GM20431 (cell line): ENCODE measurements around the gene SYF2.
"Not testable (repeated sequence)": the region's sequence is repeated elsewhere in the genome, so short reads cannot be mapped to it uniquely, and the experiment has no call there.

Experiments used
- in situ Hi-C: fragments of 300-500 bp; cut with MseI, MboI; formaldehyde crosslinking; loops from one replicate; pipeline ENCODE4 v1.15.0; 2020; ENCODE audit warnings: low sequenced_read_pairs; ENCODE audit not compliant: unreplicated experiment

The SYF2 gene

GRCh38 chr1:25247024-25247828, 14.9 kb upstream of the SYF2 start, which contains the start of gene RSRP1:
RSRP1 (minus strand) TSS chr1:25247454; CDS start chr1:25246963, 491 bp downstream.
- in situ Hi-C loops: no loop called here

DNA sequence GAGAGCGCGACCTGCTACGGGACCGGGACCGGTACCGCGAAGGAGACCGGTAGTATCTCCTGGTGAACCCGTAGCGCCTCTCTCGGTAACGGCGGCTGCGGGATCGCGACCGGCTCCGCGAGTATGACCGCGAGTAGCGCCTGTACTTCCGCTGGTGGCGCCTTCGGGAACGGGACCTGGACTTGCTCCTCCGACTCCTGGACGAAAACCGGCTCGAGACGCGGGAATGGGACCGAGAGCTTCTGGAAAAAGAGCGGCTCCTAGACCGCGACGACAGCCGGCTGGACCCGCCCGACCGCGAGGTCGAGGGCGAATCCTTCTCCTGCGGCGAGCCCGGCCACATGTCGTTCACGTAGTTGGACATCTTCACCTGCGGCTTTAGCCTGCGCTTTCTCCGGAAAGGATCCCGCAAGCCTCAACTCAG, 14.3 kb upstream of the SYF2 start:
- in situ Hi-C loops: no loop called here

GRCh38 chr1:25245809-25246599, 13.7 kb upstream of the SYF2 start:
- in situ Hi-C loops: no loop called here

- in situ Hi-C loops: no loop called here
Measured at GRCh38 chr1:25245393-25245792, 13.1 kb upstream of the SYF2 start.

DNA sequence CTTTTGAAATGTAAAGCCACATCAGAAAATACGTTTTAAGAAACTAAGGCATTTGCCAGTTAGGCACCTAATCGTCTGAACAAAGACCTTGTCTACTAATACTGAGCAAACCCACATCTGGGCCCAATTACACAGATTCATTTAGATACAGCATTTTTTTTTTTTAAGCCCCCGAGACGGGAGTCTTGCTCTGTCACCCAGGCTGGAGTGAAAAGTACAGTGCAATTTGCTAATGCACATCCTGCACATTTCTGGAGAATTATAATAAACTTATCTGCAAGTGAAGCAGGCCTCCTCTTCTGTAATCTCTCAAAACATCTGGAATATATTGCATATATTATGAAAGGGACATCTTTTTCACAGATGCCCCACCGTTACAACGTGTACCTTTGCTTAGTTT, 11.6 kb upstream of the SYF2 start:
- in situ Hi-C loops: no loop called here

- in situ Hi-C loops: no loop called here
Measured at GRCh38 chr1:25239681-25240541, 7.6 kb upstream of the SYF2 start.

- in situ Hi-C loops: no loop called here
Measured at GRCh38 chr1:25238046-25238445, 5.7 kb upstream of the SYF2 start.

GRCh38 chr1:25236261-25236660, 4.0 kb upstream of the SYF2 start:
- in situ Hi-C loops: not testable (repeated sequence)

GRCh38 chr1:25235411-25235810, 3.1 kb upstream of the SYF2 start:
- in situ Hi-C loops: not testable (repeated sequence)

- in situ Hi-C loops: no loop called here
Measured at GRCh38 chr1:25232866-25233784, 823 bp upstream of the SYF2 start.

- in situ Hi-C loops: loop anchor here (25.0 kb wide), 2 partner anchors 361 to 536 kb away; no protein-coding TSS in a partner anchor
Measured at GRCh38 chr1:25223471-25223870, 8.8 kb downstream of the SYF2 start.

- in situ Hi-C loops: loop anchor here (25.0 kb wide), 2 partner anchors 360 to 535 kb away; no protein-coding TSS in a partner anchor
Measured at GRCh38 chr1:25222606-25223005, 9.7 kb downstream of the SYF2 start.

- in situ Hi-C loops: loop anchor here (25.0 kb wide), 2 partner anchors 358 to 533 kb away; no protein-coding TSS in a partner anchor
Measured at GRCh38 chr1:25220666-25221065, 11.6 kb downstream of the SYF2 start.

- in situ Hi-C loops: loop anchor here (25.0 kb wide), 2 partner anchors 357 to 532 kb away; no protein-coding TSS in a partner anchor
Measured at GRCh38 chr1:25219661-25220251, 12.5 kb downstream of the SYF2 start.

GRCh38 chr1:25217598-25218232, 14.6 kb downstream of the SYF2 start:
- in situ Hi-C loops: loop anchor here (25.0 kb wide), 2 partner anchors 355 to 530 kb away; no protein-coding TSS in a partner anchor

GRCh38 chr1:25217015-25217414, 15.3 kb downstream of the SYF2 start:
- in situ Hi-C loops: loop anchor here (25.0 kb wide), 2 partner anchors 355 to 530 kb away; no protein-coding TSS in a partner anchor

DNA sequence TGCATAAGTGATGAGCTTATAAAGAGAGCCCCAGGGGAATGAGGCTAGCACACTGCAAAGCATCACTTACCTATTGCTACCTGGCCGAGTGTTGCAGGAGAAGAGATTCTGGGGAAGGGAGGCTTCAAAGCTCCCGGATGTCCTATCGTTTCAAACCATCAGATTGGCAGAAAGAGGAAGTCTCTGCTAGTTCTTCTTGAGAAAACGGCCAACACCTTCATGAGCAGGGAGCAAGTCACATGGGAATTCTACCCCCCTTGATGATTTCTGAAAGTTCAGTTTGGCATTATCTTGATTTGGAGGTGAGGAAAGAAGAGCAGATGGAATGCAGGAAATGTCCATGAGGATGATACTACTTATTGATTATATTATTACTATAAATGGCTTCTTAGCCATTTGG, 16.2 kb downstream of the SYF2 start:
- in situ Hi-C loops: loop anchor here (25.0 kb wide), 2 partner anchors 354 to 529 kb away; no protein-coding TSS in a partner anchor

DNA sequence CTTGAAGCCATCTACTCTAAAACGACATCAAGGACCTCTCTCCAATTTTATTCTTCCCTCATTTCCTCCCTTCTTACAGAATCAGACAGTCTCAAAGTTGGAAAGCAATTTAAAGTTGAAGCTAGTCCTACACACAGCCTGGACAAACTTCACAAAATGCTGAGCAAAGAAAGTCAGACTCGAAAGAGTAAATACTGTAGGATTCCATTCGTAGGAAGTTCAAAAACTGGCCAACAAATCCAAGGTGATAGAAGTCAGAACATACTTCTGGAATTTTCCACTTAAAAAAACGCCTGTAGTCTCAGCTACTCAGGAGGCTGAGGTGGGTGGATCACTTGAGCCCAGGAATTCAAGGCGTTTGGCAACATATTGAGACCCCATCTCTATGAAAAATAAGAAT, 19.6 kb downstream of the SYF2 start:
- in situ Hi-C loops: loop anchor here (25.0 kb wide), 2 partner anchors 350 to 525 kb away; no protein-coding TSS in a partner anchor
